Upper lobe of right lung (tissue), 1 donor: ENCODE data around the gene TINAGL1. TPM values are rescaled to one million over a fixed set of nuclear protein-coding genes. Genes with fewer than 3 reads are reported as not detected.
"Not testable (repeated sequence)": the region's sequence is repeated elsewhere in the genome, so short reads cannot be mapped to it uniquely, and the experiment has no call there.

ENCODE experiments used
- ATAC-seq: fragments of 200-7000 bp; cut with Tn5 transposase; one replicate; pipeline ENCODE4 v1.9.1; 2020; ENCODE audit warnings: mild to moderate bottlenecking, moderate library complexity
- DNase-seq: peaks from one replicate; pipeline ENCODE4 v3.0.0-alpha.2; 2020
- H3K27ac ChIP-seq: fragments of 200-600 bp; one replicate; pipeline ENCODE4 v1.8.0; 2022
- H3K27me3 ChIP-seq: fragments of 200-600 bp; one replicate; pipeline ENCODE4 v1.8.0; 2022; ENCODE audit warnings: mild to moderate bottlenecking
- H3K36me3 ChIP-seq: fragments of 200-600 bp; one replicate; pipeline ENCODE4 v1.8.0; 2022
- H3K4me1 ChIP-seq: fragments of 200-600 bp; one replicate; pipeline ENCODE4 v1.8.0; 2022
- H3K4me3 ChIP-seq: fragments of 200-600 bp; one replicate; pipeline ENCODE4 v1.8.0; 2022; ENCODE audit warnings: mild to moderate bottlenecking
- H3K9me3 ChIP-seq: fragments of 200-600 bp; one replicate; pipeline ENCODE4 v1.8.0; 2022
- CTCF ChIP-seq: fragments of 200-600 bp; IDR thresholded peaks from one replicate; pipeline ENCODE4 v1.8.0; 2022; ENCODE audit warnings: antibody characterized with exemption
- intact Hi-C: fragments of 100-400 bp; cut with DNase I; formaldehyde crosslinking; loops from one replicate; pipeline ENCODE4 v1.11.0; 2022
- total RNA-seq: library from RNA; stranded (reverse); fragmentation: NEBNext Ultra II Directional; extraction: Animal tissue kit (Norgen Biotek cat#: 25700); gene quantifications from one replicate; pipeline ENCODE4 v1.2.1, GENCODE V29; 2021
- donor health status: DM: no; HTN: yes; CAD: no; lungs with severe emphysema.

Gene TINAGL1
- total RNA-seq, 1 donor from 2014 or later: 154 TPM

GRCh38 chr1:31586376-31587327 is 10.3 kb downstream of the TINAGL1 start:
- no peak for TF ChIP-seq CTCF
- DNase-seq (peak; percentile 60), ATAC-seq (no peak)
- Histone ChIP-seq H3K27me3 (no peaks in the 10 kb centered on the region), H3K27ac (no peak overlapping the region), H3K9me3 (no peaks in the 10 kb centered on the region), H3K4me1 (peaks cover 59% of the 10 kb centered on the region), H3K4me3 (no peak overlapping the region), H3K36me3 (peaks cover 6% of the 10 kb centered on the region)
- intact Hi-C loops: no loop called here

DNA sequence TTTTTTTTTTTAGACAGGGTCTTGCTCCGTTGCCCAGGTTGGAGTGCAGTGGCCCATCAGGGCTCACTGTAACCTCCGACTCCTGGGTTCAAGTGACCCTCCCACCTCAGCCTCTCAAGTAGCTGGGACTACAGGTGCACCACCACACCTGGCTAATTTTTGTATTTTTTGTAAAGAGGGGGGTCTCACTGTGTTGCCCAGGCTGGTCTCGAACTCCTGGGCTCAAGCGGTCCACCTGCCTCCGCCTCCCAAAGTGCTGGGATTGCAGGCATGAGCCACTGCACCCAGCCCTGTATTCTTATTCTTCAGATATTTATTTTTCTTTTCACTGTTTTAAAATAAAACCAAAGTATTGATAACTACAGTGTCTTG is 11.0 kb downstream of the TINAGL1 start:
- H3K4me3 ChIP-seq, ATAC-seq, H3K27me3 ChIP-seq, intact Hi-C loops, H3K36me3 ChIP-seq, H3K9me3 ChIP-seq: not testable (repeated sequence)
- peak; percentile 20 for DNase-seq
- H3K4me1 ChIP-seq: peaks cover 52% of the 10 kb centered on the region
- H3K27ac ChIP-seq: peak overlapping the region; percentile 89

DNA sequence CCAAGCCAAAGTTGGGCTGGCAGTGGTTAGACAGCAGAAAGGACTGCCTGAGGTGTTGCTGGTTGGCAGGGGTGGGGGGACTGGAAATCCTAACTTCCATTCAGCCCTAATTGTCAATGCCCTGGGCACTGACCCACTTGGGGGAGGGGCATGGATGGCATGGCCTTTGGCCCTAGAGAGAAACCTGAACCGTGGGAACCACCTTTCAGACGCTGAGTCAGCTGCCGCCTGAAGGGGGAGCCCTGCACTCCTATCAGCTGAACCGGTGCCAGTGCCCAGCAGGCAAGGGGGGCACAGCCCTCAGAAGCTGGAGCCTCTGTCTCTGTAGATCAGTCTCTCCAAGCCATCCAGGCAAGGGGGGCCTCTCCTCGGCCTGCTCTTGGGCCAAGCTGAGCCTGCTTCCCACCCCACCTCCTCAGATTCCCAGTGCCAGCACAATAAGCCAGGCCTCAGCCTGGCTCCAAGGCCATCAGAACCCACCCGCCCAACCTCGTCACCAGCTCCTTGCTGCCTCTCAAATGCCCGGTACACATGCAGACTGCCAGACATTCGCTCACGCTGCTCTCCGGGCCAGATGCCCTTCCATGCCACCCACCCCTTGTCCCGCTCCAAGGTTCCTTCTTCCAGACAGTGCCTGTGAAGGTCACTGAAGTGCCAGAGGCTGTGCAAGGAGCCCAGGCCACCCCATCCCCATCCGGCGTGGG is 11.6 kb downstream of the TINAGL1 start:
- Histone ChIP-seq H3K4me1 (peaks cover 49% of the 10 kb centered on the region), H3K4me3 (no peak overlapping the region)
- intact Hi-C loops: no loop called here

DNA sequence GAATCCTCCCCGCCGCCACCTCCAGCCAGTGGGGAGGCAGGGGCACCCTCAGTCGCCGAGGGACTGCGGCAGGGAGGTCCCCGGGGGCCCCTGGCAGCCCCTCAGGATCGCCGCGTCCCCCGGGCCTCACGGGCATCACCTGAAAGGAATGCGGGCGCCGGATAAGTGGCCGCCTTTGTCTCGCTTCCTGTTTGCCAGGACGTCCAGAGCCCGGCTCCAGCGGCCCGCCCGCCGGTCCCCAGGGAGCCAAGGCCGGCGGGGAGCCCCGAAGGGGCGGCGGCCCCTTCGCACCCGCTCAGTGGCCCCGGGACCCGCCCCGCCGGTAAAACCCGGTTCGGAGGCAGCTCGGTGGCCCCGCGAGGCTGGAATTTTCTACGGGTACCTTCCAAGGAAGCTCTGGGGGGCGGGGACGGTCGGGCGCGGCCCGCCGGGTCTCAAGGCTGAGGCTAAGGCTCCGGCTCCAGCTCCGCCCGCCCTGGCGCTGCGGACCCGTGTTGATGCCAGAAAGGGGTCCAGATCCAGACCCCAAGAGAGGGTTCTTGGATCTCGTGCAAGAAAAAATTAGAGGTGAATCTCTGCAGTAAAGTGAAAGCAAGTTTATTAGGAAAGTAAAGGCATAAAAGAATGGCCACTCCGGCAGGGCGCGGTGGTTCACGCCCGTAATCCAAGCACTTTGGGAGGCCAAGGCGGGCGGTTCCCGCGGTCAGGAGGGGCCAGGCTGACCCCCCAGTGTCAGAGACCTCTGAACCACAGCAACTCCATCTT is 12.6 kb downstream of the TINAGL1 start:
- Histone ChIP-seq H3K36me3 (peaks cover 6% of the 10 kb centered on the region), H3K4me3 (peak overlapping the region; percentile 42), H3K4me1 (peaks cover 40% of the 10 kb centered on the region), H3K27me3 (no peaks in the 10 kb centered on the region), H3K9me3 (no peaks in the 10 kb centered on the region), H3K27ac (peak overlapping the region; percentile 89)
- intact Hi-C loops: no loop called here
- ATAC-seq (peak; percentile 68), DNase-seq (peak; percentile 83)
- TF ChIP-seq CTCF: no peak

More for the DNA sequence above, 11.6 kb downstream of the TINAGL1 start:
- DNase-seq (peak; percentile 85), ATAC-seq (peak; percentile 70)
- Histone ChIP-seq H3K9me3 (no peaks in the 10 kb centered on the region), H3K27ac (peak overlapping the region; percentile 89), H3K36me3 (peaks cover 6% of the 10 kb centered on the region), H3K27me3 (no peaks in the 10 kb centered on the region)
- TF ChIP-seq CTCF: peak; percentile 61

- Histone ChIP-seq H3K4me3 (no peak overlapping the region), H3K27me3 (no peaks in the 10 kb centered on the region), H3K4me1 (peaks cover 31% of the 10 kb centered on the region), H3K9me3 (no peaks in the 10 kb centered on the region), H3K27ac (no peak overlapping the region), H3K36me3 (no peaks in the 10 kb centered on the region)
- DNase-seq (peak; percentile 39), ATAC-seq (no peak)
- TF ChIP-seq CTCF: no peak
- intact Hi-C loops: no loop called here
Observed at GRCh38 chr1:31591425-31592093, 15.2 kb downstream of the TINAGL1 start.
